Measurements from ENCODE around the gene USP14. TPM values are rescaled to one million over a fixed set of nuclear protein-coding genes. Genes with fewer than 3 reads are reported as not detected.

The USP14 gene
- total RNA-seq, 1 experiment from 2014 or later = 56.1 TPM

DNA sequence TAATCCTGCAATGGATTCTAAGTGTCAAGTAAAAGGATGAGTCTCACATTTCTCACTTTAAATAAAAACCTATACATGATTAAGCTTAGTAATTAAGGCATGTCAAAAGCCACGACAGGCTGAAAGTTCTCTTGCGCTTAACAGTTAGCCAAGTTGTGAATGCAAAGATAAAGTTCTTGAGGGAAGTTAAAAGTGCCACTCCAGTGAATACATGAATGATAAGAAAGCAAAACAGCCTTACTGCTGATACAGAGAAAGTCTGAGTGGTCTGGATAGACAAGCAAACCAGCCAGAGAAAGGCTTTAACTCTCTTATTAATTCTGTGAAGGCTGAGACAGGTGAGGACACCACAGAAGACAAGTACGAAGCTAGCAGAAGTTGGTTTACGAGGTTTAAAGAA is 96.8 kb downstream of the USP14 start:
- no peak overlapping the region for H3K27ac ChIP-seq (ENCODE audit: low read depth, low read length)
- intact Hi-C loops (cut with micrococcal nuclease) = no loop called here
- no peaks in the 10 kb centered on the region for H3K9me2 ChIP-seq (ENCODE audit: insufficient read depth)
- ChIA-PET RAD21 (ENCODE audit: low non-redundant PET in 1 of 2, low total read pairs in 2 of 2, uncharacterized antibody in 2 of 2, unreplicated experiment in 2 of 2) (no interaction called here), CTCF (no interaction called here), POLR2A (no interaction called here)
- DNase-seq (ENCODE audit: low read depth, low spot score) (no peak), ATAC-seq (no peak)
- H3K36me3 ChIP-seq (ENCODE audit: control insufficient read depth in 1 of 2, insufficient read depth in 2 of 2, low read length in 2 of 2) = peaks cover 12 to 14% of the 10 kb centered on the region in 2 experiments; a peak in 3 of 4 replicates
- no peak overlapping the region for H3K9ac ChIP-seq (ENCODE audit: low read length)
- H3K4me2 ChIP-seq (ENCODE audit: low read length) = no peak overlapping the region
- no peaks in the 10 kb centered on the region for H3K27me3 ChIP-seq (ENCODE audit: insufficient read depth, low read length)
- no peaks in the 10 kb centered on the region for H3K4me1 ChIP-seq (ENCODE audit: control insufficient read depth in 1 of 2, insufficient read depth in 2 of 2, low read length in 2 of 2)
- TF ChIP-seq, protein P1, sequence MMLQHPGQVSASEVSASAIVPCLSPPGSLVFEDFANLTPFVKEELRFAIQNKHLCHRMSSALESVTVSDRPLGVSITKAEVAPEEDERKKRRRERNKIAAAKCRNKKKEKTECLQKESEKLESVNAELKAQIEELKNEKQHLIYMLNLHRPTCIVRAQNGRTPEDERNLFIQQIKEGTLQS (IDR thresholded peaks at IDR 0.05) = no peak
- no peaks in the 10 kb centered on the region for H3K79me2 ChIP-seq (ENCODE audit: insufficient read depth, low read length)
- H3K9me3 ChIP-seq (ENCODE audit: control insufficient read depth in 1 of 2, insufficient read depth in 1 of 2, low read depth in 1 of 2, low read length in 2 of 2) = no peaks in the 10 kb centered on the region
- no peaks in the 10 kb centered on the region for H4K20me1 ChIP-seq (ENCODE audit: insufficient read depth)
- BruUV-seq (replicated peaks) = no TSS peak
- H2AFZ ChIP-seq (ENCODE audit: low read depth, low read length, poor library complexity, severe bottlenecking) = no peak overlapping the region
- H3K4me3 ChIP-seq (replicated peaks in 1 of 2; ENCODE audit: low read depth in 1 of 2, low read length in 2 of 2) = no peak overlapping the region

- no peaks in the 10 kb centered on the region for H3K27me3 ChIP-seq (ENCODE audit: insufficient read depth, low read length)
- TF ChIP-seq ZNF274 (IDR thresholded peaks at IDR 0.05; ENCODE audit: low read depth, low read length) (no peak), ELF1 (IDR thresholded peaks at IDR 0.05; ENCODE audit: borderline replicate concordance, low read depth) (no peak), EZH2phosphoT487 (IDR thresholded peaks at IDR 0.05; ENCODE audit: borderline replicate concordance) (no peak), SRF (IDR thresholded peaks at IDR 0.05; ENCODE audit: low read depth) (no peak), SIN3A (IDR thresholded peaks at IDR 0.05; ENCODE audit: low read depth) (no peak), SP1 (IDR thresholded peaks at IDR 0.05; ENCODE audit: low read depth) (no peak), CEBPB (IDR thresholded peaks at IDR 0.05; ENCODE audit: low read depth) (no peak), CBX3 (IDR thresholded peaks at IDR 0.05; ENCODE audit: low read depth) (no peak), ZFX (IDR thresholded peaks at IDR 0.05) (no peak), EGR1 (IDR thresholded peaks at IDR 0.05; ENCODE audit: low read depth) (no peak)
- TF ChIP-seq, protein P1 (IDR thresholded peaks at IDR 0.05) = no peak
- TF ChIP-seq, protein P2, sequence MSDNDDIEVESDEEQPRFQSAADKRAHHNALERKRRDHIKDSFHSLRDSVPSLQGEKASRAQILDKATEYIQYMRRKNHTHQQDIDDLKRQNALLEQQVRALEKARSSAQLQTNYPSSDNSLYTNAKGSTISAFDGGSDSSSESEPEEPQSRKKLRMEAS (IDR thresholded peaks at IDR 0.05) = no peak
- TF ChIP-seq, protein P3, sequence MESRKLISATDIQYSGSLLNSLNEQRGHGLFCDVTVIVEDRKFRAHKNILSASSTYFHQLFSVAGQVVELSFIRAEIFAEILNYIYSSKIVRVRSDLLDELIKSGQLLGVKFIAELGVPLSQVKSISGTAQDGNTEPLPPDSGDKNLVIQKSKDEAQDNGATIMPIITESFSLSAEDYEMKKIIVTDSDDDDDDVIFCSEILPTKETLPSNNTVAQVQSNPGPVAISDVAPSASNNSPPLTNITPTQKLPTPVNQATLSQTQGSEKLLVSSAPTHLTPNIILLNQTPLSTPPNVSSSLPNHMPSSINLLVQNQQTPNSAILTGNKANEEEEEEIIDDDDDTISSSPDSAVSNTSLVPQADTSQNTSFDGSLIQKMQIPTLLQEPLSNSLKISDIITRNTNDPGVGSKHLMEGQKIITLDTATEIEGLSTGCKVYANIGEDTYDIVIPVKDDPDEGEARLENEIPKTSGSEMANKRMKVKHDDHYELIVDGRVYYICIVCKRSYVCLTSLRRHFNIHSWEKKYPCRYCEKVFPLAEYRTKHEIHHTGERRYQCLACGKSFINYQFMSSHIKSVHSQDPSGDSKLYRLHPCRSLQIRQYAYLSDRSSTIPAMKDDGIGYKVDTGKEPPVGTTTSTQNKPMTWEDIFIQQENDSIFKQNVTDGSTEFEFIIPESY (IDR thresholded peaks at IDR 0.05; ENCODE audit: extremely low read depth, insufficient replicate concordance, low read length) = no peak
- RAD21 ChIA-PET (ENCODE audit: low non-redundant PET in 1 of 2, low total read pairs in 2 of 2, uncharacterized antibody in 2 of 2, unreplicated experiment in 2 of 2) = no interaction called here
- no peaks in the 10 kb centered on the region for H3K4me1 ChIP-seq (ENCODE audit: control insufficient read depth in 1 of 2, insufficient read depth in 2 of 2, low read length in 2 of 2)
- no peaks in the 10 kb centered on the region for H3K9me2 ChIP-seq (ENCODE audit: insufficient read depth)
- H3K79me2 ChIP-seq (ENCODE audit: insufficient read depth, low read length) = peaks cover 10% of the 10 kb centered on the region
- ATAC-seq (no peak), DNase-seq (ENCODE audit: low read depth, low spot score) (no peak)
- H3K4me2 ChIP-seq (ENCODE audit: low read length) = no peak overlapping the region
- CTCF ChIA-PET = no interaction called here
- H3K9me3 ChIP-seq (ENCODE audit: control insufficient read depth in 1 of 2, insufficient read depth in 1 of 2, low read depth in 1 of 2, low read length in 2 of 2) = no peaks in the 10 kb centered on the region
- peaks cover 10% of the 10 kb centered on the region in 2 experiments; a peak in 2 of 4 replicates for H3K36me3 ChIP-seq (ENCODE audit: control insufficient read depth in 1 of 2, insufficient read depth in 2 of 2, low read length in 2 of 2)
- no peaks in the 10 kb centered on the region for H4K20me1 ChIP-seq (ENCODE audit: insufficient read depth)
- no peak overlapping the region for H3K4me3 ChIP-seq (replicated peaks in 1 of 2; ENCODE audit: low read depth in 1 of 2, low read length in 2 of 2)
- no peak overlapping the region for H2AFZ ChIP-seq (ENCODE audit: low read depth, low read length, poor library complexity, severe bottlenecking)
- no peak overlapping the region for H3K27ac ChIP-seq (ENCODE audit: low read depth, low read length)
- POLR2A ChIA-PET = no interaction called here
- no peak overlapping the region for H3K9ac ChIP-seq (ENCODE audit: low read length)
- intact Hi-C loops (cut with micrococcal nuclease) = no loop called here
- no TSS peak for BruUV-seq (replicated peaks)
These were observed 102.2 kb downstream of the USP14 start for GRCh38 chr18:260547-260946.
